Measurements from ENCODE around the gene FGF12. TPM values are rescaled to one million over a fixed set of nuclear protein-coding genes. Genes with fewer than 3 reads are reported as not detected.

Gene FGF12
- polyA plus RNA-seq, 1 of the 3 experiments (the other 2 are of a cell fraction), result 0.30 TPM

DNA sequence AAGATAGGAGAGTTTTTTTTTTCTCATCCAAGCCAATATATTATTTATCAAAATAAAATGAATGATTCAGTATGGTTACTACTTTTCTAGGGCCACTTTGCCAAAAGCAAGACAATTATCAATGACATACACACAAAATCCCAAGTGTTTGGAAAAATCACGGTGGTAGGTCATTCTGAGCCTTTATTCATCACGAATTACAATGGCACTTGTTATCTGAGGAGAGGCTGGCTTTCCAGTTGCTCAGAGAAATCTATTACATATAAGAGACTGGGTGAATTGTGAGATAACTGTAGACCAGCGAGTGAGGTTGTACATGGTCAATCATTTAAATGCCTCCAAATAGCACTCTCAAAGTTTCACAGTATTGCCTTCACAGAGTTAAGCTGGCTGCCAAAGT, 20.4 kb upstream of the FGF12 start:
- POLR2A ChIA-PET, result no interaction called here
- CTCF ChIA-PET, result no interaction called here

More for the DNA sequence above, 20.4 kb upstream of the FGF12 start:
- H3K4me1 ChIP-seq (ENCODE audit: control insufficient read depth in 1 of 2, insufficient read depth in 2 of 2, low read depth in 1 of 2, low read length in 1 of 2), result no peaks in the 10 kb centered on the region
- DNase-seq, result no peak
- no peaks in the 10 kb centered on the region for H3K27me3 ChIP-seq (ENCODE audit: insufficient read depth)
- H3F3A ChIP-seq (replicated peaks; ENCODE audit: insufficient read depth), result no peaks in the 10 kb centered on the region
- no peaks in the 10 kb centered on the region for H3K9me3 ChIP-seq
- H3K9me2 ChIP-seq, result no peaks in the 10 kb centered on the region
- TF ChIP-seq CHD2 (IDR thresholded peaks at IDR 0.05; ENCODE audit: low read length, partially characterized antibody) (no peak), NFIC (IDR thresholded peaks at IDR 0.05; ENCODE audit: borderline replicate concordance) (no peak), RXRA (IDR thresholded peaks at IDR 0.05; ENCODE audit: borderline replicate concordance, low read depth) (no peak), MEF2A (IDR thresholded peaks at IDR 0.05; ENCODE audit: borderline replicate concordance, low read depth) (no peak), FOSL2 (IDR thresholded peaks at IDR 0.05; ENCODE audit: borderline replicate concordance, low read depth) (no peak), ELF1 (IDR thresholded peaks at IDR 0.05) (no peak), JUND (IDR thresholded peaks at IDR 0.05) (no peak), RFX5 (IDR thresholded peaks at IDR 0.05; ENCODE audit: low read length) (no peak), SIN3A (IDR thresholded peaks at IDR 0.05; ENCODE audit: borderline replicate concordance, low read depth, low read length) (no peak)
- TF ChIP-seq, protein P1, sequence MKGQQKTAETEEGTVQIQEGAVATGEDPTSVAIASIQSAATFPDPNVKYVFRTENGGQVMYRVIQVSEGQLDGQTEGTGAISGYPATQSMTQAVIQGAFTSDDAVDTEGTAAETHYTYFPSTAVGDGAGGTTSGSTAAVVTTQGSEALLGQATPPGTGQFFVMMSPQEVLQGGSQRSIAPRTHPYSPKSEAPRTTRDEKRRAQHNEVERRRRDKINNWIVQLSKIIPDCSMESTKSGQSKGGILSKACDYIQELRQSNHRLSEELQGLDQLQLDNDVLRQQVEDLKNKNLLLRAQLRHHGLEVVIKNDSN (IDR thresholded peaks at IDR 0.05; ENCODE audit: borderline replicate concordance, low read depth), result no peak
- TF ChIP-seq, protein P2, sequence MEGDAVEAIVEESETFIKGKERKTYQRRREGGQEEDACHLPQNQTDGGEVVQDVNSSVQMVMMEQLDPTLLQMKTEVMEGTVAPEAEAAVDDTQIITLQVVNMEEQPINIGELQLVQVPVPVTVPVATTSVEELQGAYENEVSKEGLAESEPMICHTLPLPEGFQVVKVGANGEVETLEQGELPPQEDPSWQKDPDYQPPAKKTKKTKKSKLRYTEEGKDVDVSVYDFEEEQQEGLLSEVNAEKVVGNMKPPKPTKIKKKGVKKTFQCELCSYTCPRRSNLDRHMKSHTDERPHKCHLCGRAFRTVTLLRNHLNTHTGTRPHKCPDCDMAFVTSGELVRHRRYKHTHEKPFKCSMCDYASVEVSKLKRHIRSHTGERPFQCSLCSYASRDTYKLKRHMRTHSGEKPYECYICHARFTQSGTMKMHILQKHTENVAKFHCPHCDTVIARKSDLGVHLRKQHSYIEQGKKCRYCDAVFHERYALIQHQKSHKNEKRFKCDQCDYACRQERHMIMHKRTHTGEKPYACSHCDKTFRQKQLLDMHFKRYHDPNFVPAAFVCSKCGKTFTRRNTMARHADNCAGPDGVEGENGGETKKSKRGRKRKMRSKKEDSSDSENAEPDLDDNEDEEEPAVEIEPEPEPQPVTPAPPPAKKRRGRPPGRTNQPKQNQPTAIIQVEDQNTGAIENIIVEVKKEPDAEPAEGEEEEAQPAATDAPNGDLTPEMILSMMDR (IDR thresholded peaks at IDR 0.05), result no peak
- TF ChIP-seq, protein P3, sequence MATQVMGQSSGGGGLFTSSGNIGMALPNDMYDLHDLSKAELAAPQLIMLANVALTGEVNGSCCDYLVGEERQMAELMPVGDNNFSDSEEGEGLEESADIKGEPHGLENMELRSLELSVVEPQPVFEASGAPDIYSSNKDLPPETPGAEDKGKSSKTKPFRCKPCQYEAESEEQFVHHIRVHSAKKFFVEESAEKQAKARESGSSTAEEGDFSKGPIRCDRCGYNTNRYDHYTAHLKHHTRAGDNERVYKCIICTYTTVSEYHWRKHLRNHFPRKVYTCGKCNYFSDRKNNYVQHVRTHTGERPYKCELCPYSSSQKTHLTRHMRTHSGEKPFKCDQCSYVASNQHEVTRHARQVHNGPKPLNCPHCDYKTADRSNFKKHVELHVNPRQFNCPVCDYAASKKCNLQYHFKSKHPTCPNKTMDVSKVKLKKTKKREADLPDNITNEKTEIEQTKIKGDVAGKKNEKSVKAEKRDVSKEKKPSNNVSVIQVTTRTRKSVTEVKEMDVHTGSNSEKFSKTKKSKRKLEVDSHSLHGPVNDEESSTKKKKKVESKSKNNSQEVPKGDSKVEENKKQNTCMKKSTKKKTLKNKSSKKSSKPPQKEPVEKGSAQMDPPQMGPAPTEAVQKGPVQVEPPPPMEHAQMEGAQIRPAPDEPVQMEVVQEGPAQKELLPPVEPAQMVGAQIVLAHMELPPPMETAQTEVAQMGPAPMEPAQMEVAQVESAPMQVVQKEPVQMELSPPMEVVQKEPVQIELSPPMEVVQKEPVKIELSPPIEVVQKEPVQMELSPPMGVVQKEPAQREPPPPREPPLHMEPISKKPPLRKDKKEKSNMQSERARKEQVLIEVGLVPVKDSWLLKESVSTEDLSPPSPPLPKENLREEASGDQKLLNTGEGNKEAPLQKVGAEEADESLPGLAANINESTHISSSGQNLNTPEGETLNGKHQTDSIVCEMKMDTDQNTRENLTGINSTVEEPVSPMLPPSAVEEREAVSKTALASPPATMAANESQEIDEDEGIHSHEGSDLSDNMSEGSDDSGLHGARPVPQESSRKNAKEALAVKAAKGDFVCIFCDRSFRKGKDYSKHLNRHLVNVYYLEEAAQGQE (IDR thresholded peaks at IDR 0.05; ENCODE audit: low read depth, low read length), result no peak
- TF ChIP-seq, protein P4, sequence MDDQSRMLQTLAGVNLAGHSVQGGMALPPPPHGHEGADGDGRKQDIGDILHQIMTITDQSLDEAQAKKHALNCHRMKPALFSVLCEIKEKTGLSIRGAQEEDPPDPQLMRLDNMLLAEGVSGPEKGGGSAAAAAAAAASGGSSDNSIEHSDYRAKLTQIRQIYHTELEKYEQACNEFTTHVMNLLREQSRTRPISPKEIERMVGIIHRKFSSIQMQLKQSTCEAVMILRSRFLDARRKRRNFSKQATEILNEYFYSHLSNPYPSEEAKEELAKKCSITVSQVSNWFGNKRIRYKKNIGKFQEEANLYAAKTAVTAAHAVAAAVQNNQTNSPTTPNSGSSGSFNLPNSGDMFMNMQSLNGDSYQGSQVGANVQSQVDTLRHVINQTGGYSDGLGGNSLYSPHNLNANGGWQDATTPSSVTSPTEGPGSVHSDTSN (IDR thresholded peaks at IDR 0.05), result no peak
- no peak overlapping the region for H3K4me2 ChIP-seq
- H3K79me2 ChIP-seq (ENCODE audit: insufficient read depth), result no peaks in the 10 kb centered on the region
- H3K4me3 ChIP-seq (ENCODE audit: low read depth in 2 of 2, low read length in 1 of 2), result no peak overlapping the region
- H2AFZ ChIP-seq (ENCODE audit: low read depth), result no peak overlapping the region
- H3K27ac ChIP-seq (ENCODE audit: low read depth in 2 of 2, low read length in 1 of 2), result no peak overlapping the region
- no peaks in the 10 kb centered on the region for H3K36me3 ChIP-seq (replicated peaks in 1 of 2; ENCODE audit: control insufficient read depth in 1 of 2, insufficient read depth in 2 of 2, low read length in 1 of 2)
- H3K9ac ChIP-seq, result no peak overlapping the region
- H4K20me1 ChIP-seq (ENCODE audit: insufficient read depth), result no peaks in the 10 kb centered on the region
- WGBS (ENCODE audit: low lambda C conversion rate), result 6% methylated on average over 3 of the region's 3 CpGs
